Measurements from ENCODE around the gene CEMIP.

GRCh38 chr15:80769153-80769828 is 9.9 kb upstream of the CEMIP start:
- TF ChIP-seq CTCF (IDR thresholded peaks at IDR 0.05; ENCODE audit: insufficient read depth, low read length) (no peak), REST (IDR thresholded peaks at IDR 0.05; ENCODE audit: insufficient replicate concordance, low read depth) (no peak), SPI1 (IDR thresholded peaks at IDR 0.05; ENCODE audit: borderline replicate concordance, low read depth) (no peak), POLR2AphosphoS5 (IDR thresholded peaks at IDR 0.05; ENCODE audit: low read depth) (no peak), GABPA (IDR thresholded peaks at IDR 0.05; ENCODE audit: low read depth) (no peak)

Measured in HL-60 (cell line).